Esophagus (tissue), 2 donors: Measurements from ENCODE around the gene ADAM15. TPM values are rescaled to one million over a fixed set of nuclear protein-coding genes. Genes with fewer than 3 reads are reported as not detected.
A peak's percentile ranks its signal among the peaks of the same experiment; 100 is the strongest.

ENCODE experiments used
- H3K27ac ChIP-seq, 2 donors: one replicate each; pipeline ENCODE4 v1.5.1; 2013; ENCODE audit warnings: low read depth in 2 of 2, mild to moderate bottlenecking in 2 of 2, inconsistent platforms in 1 of 2, low read length in 1 of 2, moderate library complexity in 1 of 2
- H3K27me3 ChIP-seq, 2 donors: one replicate each; pipeline ENCODE4 v1.6.1; 2013; ENCODE audit warnings: low read length in 2 of 2, control low read depth in 1 of 2, mild to moderate bottlenecking in 1 of 2; ENCODE audit not compliant: insufficient read depth in 2 of 2, control insufficient read depth in 1 of 2
- H3K36me3 ChIP-seq, 2 donors: one replicate each; pipeline ENCODE4 v1.6.1; 2013; ENCODE audit warnings: low read length in 1 of 2; ENCODE audit not compliant: control insufficient read depth in 2 of 2, insufficient read depth in 2 of 2
- H3K4me1 ChIP-seq, 2 donors: one replicate each; pipeline ENCODE4 v1.6.1; 2013; ENCODE audit warnings: low read length in 1 of 2; ENCODE audit not compliant: control insufficient read depth in 2 of 2, insufficient read depth in 2 of 2
- H3K4me3 ChIP-seq, 2 donors: one replicate each; pipeline ENCODE4 v1.5.1; 2013; ENCODE audit warnings: low read length in 2 of 2, mild to moderate bottlenecking in 2 of 2, low read depth in 1 of 2, moderate library complexity in 1 of 2
- H3K9me3 ChIP-seq, 2 donors: one replicate each; pipeline ENCODE4 v1.6.1; 2013; ENCODE audit warnings: mild to moderate bottlenecking in 2 of 2, low read depth in 1 of 2, low read length in 1 of 2, moderate library complexity in 1 of 2; ENCODE audit not compliant: control insufficient read depth in 2 of 2, insufficient read depth in 1 of 2
- WGBS, 2 donors: extraction: QIAGEN DNeasy Blood & Tissue Kit; methylation state at CpG; one replicate each; pipeline ENCODE4 v1.1.7; 2013; 5-methylcytosine and 5-hydroxymethylcytosine counted together
- polyA plus RNA-seq, 2 donors: library from polyadenylated mRNA; stranded (reverse); fragments of 200-250 nt; gene quantifications; one replicate each; pipeline ENCODE4 v1.2.3, GENCODE V29; 2013
- donor health status: healthy with polysubstance abuse.
- donor health status: Bipolar disorder and iron deficiency.

Gene ADAM15
- polyA plus RNA-seq, 2 donors = 122 to 222 TPM

DNA sequence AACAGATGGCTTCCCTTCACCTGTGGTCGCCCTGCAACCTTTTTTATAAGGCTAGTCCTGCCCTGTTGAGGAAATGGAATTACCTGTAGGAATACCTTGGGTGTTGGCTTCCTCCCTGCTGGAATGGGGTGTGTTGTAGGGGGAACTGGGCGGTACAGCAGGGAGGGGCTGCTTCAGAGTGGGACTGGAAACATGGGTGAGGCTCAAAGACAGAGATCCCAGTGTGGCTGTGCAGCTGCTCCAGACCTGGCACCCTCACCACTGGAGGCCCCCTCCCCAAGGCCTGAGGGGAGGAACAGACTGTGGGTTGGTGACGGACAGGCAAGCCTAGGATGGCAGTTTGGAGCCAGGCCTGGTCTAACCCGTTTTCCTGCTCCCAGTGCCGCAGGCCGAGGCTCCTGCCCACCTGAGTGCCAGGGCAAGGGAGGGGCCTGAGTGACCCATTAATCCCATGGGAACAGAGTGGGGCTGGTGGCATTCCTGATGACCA, 32.0 kb downstream of the ADAM15 start:
- Histone ChIP-seq H3K36me3 (peaks cover 0 to 2% of the 10 kb centered on the region in 2 donors), H3K27ac (peak overlapping the region; percentile 85 to 96), H3K9me3 (no peaks in the 10 kb centered on the region), H3K4me1 (peaks cover 3 to 45% of the 10 kb centered on the region in 2 donors), H3K4me3 (no peak overlapping the region), H3K27me3 (peaks cover 0 to 3% of the 10 kb centered on the region in 2 donors)
- WGBS, 2 donors = 30 to 43% methylated on average over 6 of the region's 6 CpGs

DNA sequence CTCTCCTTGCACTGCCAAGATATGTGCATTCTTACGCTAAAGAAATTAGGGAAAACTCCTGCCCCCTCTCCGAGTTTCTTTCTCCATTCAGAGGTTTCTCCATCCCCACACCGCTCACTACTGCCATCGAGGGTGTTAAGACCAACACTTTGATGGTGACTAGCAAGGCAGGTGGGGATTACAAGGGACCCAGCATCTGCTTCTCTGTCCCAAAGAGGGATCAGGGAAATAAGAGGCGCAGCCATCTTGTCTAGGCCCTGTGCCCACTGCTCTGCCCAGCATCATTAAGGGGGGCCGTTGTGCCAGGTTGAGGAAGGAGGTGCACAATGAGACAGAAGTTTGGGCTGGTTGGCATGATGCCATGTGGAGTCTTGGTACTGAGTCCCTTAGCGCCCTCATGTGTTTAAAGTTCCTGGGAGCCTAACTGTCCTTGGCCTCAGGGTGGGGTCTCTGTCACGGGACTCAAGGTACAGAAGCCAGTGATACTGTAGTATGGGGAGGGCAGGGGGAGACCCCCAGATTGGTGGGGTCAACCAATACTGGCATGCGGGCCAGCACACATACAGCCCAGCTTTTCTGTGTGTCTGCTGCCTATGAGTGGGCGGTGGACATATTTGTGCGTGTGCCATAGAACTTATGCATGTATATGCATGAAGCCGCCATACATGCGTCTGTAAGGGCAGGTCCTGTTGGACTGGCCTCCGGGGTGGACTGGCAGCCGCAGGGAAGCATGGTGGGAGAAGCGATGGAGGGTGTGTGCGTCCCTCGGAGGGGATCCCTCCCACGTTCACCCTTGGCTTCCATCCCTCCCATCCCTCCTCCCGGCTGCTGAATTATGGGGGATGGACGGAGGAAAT, 33.0 kb downstream of the ADAM15 start:
- Histone ChIP-seq H3K27me3 (peaks cover 0 to 3% of the 10 kb centered on the region in 2 donors), H3K9me3 (no peaks in the 10 kb centered on the region), H3K36me3 (peaks cover 0 to 2% of the 10 kb centered on the region in 2 donors), H3K27ac (peak overlapping the region; percentile 85 to 96), H3K4me1 (peaks cover 3 to 41% of the 10 kb centered on the region in 2 donors), H3K4me3 (peak overlapping the region; percentile 59 to 63)
- WGBS, 2 donors = 22 to 24% methylated on average over 21 of the region's 21 CpGs

DNA sequence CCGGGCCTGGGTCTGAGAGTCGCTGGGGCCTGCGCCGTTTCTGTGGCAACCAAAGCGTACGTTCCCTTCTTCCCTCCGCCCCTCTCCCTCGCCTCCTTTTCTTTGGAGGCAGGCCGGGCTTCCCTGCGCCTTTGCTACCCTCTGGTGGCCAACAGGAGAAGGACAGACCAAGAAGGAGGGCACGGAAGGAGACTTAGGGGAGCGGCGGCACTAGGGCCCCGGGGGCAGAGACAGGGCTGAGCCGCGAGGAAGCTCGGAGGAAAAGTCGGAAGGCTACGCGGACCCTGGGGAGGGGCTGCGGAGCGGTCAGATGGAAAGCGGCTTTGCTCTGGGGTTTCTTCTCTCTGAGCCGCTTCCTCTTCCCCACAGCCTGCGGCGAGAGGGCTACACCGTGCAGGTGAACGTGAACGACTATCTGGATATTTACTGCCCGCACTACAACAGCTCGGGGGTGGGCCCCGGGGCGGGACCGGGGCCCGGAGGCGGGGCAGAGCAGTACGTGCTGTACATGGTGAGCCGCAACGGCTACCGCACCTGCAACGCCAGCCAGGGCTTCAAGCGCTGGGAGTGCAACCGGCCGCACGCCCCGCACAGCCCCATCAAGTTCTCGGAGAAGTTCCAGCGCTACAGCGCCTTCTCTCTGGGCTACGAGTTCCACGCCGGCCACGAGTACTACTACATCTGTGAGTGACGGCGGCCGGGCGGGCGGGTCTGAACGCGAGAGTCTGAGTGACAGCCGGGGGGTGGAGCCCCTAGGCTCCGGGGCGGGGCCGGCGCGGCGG, 33.8 kb downstream of the ADAM15 start:
- Histone ChIP-seq H3K4me3 (peak overlapping the region; percentile 59 to 63), H3K27ac (peak overlapping the region; percentile 96 to 97), H3K27me3 (peaks cover 0 to 3% of the 10 kb centered on the region in 2 donors), H3K36me3 (peaks cover 0 to 2% of the 10 kb centered on the region in 2 donors), H3K9me3 (no peaks in the 10 kb centered on the region), H3K4me1 (peaks cover 3 to 37% of the 10 kb centered on the region in 2 donors)
- WGBS, 2 donors = 1% methylated on average over 56 to 67 of the region's 67 CpGs

DNA sequence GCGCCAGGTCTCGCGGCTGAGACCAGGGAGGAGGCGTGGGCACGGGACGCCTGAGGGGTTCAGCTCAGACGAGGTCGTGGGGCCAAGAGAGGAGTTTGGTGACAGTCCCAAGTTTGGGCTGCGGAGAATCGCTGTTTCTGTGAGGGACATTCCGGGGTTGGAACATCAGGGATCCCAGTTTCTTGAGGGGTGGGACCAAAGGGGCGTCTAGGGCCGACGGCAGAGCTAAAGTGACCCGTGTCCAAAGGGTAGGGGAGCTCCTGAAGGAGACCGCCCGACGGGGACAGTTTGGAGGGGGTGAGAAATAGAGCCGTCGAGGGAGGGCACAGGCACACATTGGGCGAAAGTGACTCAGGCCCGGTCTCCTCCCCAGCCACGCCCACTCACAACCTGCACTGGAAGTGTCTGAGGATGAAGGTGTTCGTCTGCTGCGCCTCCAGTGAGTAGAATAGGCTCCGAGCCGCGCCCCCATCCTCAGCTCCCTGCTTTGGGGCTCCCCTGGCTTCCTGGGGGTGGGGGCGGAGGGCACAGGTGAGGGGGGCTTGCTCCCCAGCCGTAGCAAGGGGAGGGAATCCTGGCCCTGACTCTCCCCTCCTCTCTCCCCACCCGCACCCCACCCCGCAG, 34.5 kb downstream of the ADAM15 start:
- peak overlapping the region; percentile 96 to 97 for H3K27ac ChIP-seq
- peaks cover 0 to 31% of the 10 kb centered on the region in 2 donors for H3K4me1 ChIP-seq
- no peaks in the 10 kb centered on the region for H3K9me3 ChIP-seq
- H3K4me3 ChIP-seq = peak overlapping the region; percentile 59 to 63
- H3K27me3 ChIP-seq = peaks cover 0 to 3% of the 10 kb centered on the region in 2 donors
- H3K36me3 ChIP-seq = peaks cover 0 to 2% of the 10 kb centered on the region in 2 donors
- 1 to 3% methylated on average over 25 to 32 of the region's 32 CpGs for WGBS, 2 donors

DNA sequence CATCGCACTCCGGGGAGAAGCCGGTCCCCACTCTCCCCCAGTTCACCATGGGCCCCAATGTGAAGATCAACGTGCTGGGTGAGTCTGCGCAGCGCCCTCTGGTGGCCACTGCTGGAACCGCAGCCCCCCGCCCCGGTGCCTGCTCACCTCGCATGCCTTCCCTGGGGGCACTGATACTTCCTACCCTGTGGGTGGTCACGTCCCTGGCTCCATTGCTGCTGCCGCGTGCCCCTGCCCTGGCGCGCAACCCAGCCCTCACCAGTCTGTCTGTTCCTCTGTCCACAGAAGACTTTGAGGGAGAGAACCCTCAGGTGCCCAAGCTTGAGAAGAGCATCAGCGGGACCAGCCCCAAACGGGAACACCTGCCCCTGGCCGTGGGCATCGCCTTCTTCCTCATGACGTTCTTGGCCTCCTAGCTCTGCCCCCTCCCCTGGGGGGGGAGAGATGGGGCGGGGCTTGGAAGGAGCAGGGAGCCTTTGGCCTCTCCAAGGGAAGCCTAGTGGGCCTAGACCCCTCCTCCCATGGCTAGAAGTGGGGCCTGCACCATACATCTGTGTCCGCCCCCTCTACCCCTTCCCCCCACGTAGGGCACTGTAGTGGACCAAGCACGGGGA, 35.1 kb downstream of the ADAM15 start:
- Histone ChIP-seq H3K4me3 (no peak overlapping the region), H3K4me1 (peaks cover 0 to 30% of the 10 kb centered on the region in 2 donors)

DNA sequence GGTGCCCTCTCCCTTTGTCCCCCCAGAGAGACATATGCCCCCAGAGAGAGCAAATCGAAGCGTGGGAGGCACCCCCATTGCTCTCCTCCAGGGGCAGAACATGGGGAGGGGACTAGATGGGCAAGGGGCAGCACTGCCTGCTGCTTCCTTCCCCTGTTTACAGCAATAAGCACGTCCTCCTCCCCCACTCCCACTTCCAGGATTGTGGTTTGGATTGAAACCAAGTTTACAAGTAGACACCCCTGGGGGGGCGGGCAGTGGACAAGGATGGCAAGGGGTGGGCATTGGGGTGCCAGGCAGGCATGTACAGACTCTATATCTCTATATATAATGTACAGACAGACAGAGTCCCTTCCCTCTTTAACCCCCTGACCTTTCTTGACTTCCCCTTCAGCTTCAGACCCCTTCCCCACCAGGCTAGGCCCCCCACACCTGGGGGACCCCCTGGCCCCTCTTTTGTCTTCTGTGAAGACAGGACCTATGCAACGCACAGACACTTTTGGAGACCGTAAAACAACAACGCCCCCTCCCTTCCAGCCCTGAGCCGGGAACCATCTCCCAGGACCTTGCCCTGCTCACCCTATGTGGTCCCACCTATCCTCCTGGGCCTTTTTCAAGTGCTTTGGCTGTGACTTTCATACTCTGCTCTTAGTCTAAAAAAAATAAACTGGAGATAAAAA, 35.9 kb downstream of the ADAM15 start:
- Histone ChIP-seq H3K4me1 (peaks cover 3 to 26% of the 10 kb centered on the region in 2 donors), H3K9me3 (no peaks in the 10 kb centered on the region), H3K27ac (no peak overlapping the region), H3K36me3 (peaks cover 0 to 2% of the 10 kb centered on the region in 2 donors), H3K27me3 (no peaks in the 10 kb centered on the region), H3K4me3 (no peak overlapping the region)
- 78 to 80% methylated on average over 8 of the region's 8 CpGs for WGBS, 2 donors

More for the DNA sequence above, 35.1 kb downstream of the ADAM15 start:
- peaks cover 0 to 2% of the 10 kb centered on the region in 2 donors for H3K36me3 ChIP-seq
- H3K27me3 ChIP-seq = peaks cover 0 to 3% of the 10 kb centered on the region in 2 donors
- WGBS, 2 donors = 16% methylated on average over 21 to 24 of the region's 24 CpGs
- H3K9me3 ChIP-seq = no peaks in the 10 kb centered on the region
- peak overlapping the region; percentile 96 to 97 for H3K27ac ChIP-seq

DNA sequence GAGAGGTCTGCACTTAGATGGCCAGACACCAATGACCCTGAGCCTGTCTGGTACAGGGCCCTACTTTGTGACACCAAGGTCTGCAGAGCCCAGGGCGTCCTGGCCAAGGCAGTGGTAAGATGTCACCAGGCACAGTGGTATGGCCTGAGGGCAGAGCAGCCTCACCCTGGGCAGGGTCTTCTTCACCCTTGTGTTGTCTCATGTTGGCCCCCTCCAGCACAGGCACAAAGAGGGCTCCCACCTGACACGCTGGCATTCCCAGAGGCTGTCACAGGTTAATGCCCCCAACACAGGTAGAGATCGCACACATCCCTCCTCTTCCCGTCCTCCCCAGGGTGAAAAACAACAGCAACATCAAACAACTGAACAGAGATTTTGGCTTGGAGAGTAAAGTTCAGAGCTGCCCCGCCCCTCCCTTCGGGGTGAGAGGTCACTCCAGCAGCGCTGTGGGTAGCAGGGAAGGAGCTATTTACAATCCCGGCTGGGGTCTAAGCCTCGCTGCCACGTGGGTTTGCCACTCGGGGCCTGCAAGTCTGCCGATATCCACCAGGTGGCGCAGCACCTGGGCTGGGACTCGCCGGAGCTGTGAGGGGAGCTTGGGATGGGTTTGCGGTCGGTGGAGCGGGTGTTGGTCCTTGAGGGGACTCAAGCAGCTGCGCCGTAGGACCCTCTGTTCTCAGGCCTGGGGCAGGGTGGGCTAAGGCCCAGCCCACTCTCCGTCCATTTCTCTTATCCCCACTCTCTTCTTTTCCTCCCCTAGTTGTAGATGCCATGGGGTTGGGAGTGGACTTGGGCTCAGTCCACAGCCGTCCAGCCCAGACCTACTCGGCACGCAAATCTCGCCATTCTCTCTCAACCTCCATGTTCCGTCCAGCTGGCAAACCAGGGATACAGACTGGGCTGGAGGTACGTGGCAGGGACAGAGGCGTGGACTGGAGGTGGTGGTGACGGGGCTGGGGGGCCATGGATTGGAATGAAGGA, 40.2 kb downstream of the ADAM15 start:
- H3K4me1 ChIP-seq = peaks cover 3 to 12% of the 10 kb centered on the region in 2 donors
- WGBS, 2 donors = 17 to 19% methylated on average over 29 of the region's 29 CpGs
- peaks cover 0 to 2% of the 10 kb centered on the region in 2 donors for H3K36me3 ChIP-seq
- no peaks in the 10 kb centered on the region for H3K27me3 ChIP-seq
- H3K27ac ChIP-seq = no peak overlapping the region
- H3K9me3 ChIP-seq = no peaks in the 10 kb centered on the region
- no peak overlapping the region for H3K4me3 ChIP-seq

DNA sequence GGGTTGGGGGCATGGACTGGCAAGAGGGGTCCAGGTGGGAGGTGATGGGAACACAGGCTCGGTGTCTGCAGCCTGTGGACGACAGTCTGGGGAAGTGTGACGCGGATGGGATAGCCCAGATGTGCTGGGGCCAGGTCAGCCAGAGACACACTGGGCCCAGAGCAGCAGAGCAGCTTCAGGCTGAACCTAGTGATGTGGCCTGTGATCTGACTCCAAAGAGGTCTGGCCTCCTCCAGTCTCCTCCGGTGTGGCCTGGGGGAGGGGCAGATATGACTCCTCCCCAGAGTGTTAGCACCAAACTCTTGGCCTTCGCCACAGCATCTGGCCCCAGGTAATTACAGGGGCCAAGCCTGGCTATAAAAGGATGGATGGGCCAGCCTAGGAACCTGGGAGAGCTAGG, 41.0 kb downstream of the ADAM15 start:
- Histone ChIP-seq H3K9me3 (no peaks in the 10 kb centered on the region), H3K4me1 (peaks cover 3 to 10% of the 10 kb centered on the region in 2 donors), H3K36me3 (no peaks in the 10 kb centered on the region), H3K27ac (no peak overlapping the region), H3K4me3 (no peak overlapping the region), H3K27me3 (no peaks in the 10 kb centered on the region)
- 79 to 86% methylated on average over 3 to 6 of the region's 6 CpGs for WGBS, 2 donors
